Esophagus (tissue), 2 donors: Measurements from ENCODE around the gene PCGF2. TPM values are rescaled to one million over a fixed set of nuclear protein-coding genes. Genes with fewer than 3 reads are reported as not detected.

Source experiments
- H3K27ac ChIP-seq, 2 donors: one replicate each; pipeline ENCODE4 v1.5.1; 2013; ENCODE audit warnings: low read depth in 2 of 2, mild to moderate bottlenecking in 2 of 2, inconsistent platforms in 1 of 2, low read length in 1 of 2, moderate library complexity in 1 of 2
- H3K27me3 ChIP-seq, 2 donors: one replicate each; pipeline ENCODE4 v1.6.1; 2013; ENCODE audit warnings: low read length in 2 of 2, control low read depth in 1 of 2, mild to moderate bottlenecking in 1 of 2; ENCODE audit not compliant: insufficient read depth in 2 of 2, control insufficient read depth in 1 of 2
- H3K36me3 ChIP-seq, 2 donors: one replicate each; pipeline ENCODE4 v1.6.1; 2013; ENCODE audit warnings: low read length in 1 of 2; ENCODE audit not compliant: control insufficient read depth in 2 of 2, insufficient read depth in 2 of 2
- H3K4me1 ChIP-seq, 2 donors: one replicate each; pipeline ENCODE4 v1.6.1; 2013; ENCODE audit warnings: low read length in 1 of 2; ENCODE audit not compliant: control insufficient read depth in 2 of 2, insufficient read depth in 2 of 2
- H3K4me3 ChIP-seq, 2 donors: one replicate each; pipeline ENCODE4 v1.5.1; 2013; ENCODE audit warnings: low read length in 2 of 2, mild to moderate bottlenecking in 2 of 2, low read depth in 1 of 2, moderate library complexity in 1 of 2
- H3K9me3 ChIP-seq, 2 donors: one replicate each; pipeline ENCODE4 v1.6.1; 2013; ENCODE audit warnings: mild to moderate bottlenecking in 2 of 2, low read depth in 1 of 2, low read length in 1 of 2, moderate library complexity in 1 of 2; ENCODE audit not compliant: control insufficient read depth in 2 of 2, insufficient read depth in 1 of 2
- WGBS, 2 donors: extraction: QIAGEN DNeasy Blood & Tissue Kit; methylation state at CpG; one replicate each; pipeline ENCODE4 v1.1.7; 2013; 5-methylcytosine and 5-hydroxymethylcytosine counted together
- polyA plus RNA-seq, 2 donors: library from polyadenylated mRNA; stranded (reverse); fragments of 200-250 nt; gene quantifications; one replicate each; pipeline ENCODE4 v1.2.3, GENCODE V29; 2013
- donor health status: healthy with polysubstance abuse.
- donor health status: Bipolar disorder and iron deficiency.

Gene PCGF2
- polyA plus RNA-seq, 2 donors = 9.4 to 22.4 TPM

DNA sequence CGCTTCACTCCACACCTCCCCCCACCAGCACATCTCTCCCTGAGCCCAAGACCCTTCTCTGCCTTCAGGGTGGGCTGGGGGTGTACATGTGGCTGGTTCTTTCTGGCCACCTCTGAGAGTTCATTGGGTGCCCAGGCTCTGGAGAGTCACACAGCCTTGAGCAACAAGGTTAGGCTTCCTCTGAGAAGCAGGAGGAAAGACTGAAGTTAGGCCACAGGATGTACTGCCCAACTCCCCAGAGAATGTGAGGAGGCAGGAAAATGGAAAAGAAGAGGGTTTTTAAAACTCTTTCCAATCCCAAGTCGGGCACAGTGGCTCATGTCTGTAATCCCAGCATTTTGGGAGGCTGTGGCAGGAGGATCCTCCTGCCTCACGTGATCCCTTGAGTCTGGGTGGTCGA lies 7.3 kb downstream of the PCGF2 start:
- Histone ChIP-seq H3K27me3 (no peaks in the 10 kb centered on the region), H3K27ac (no peak overlapping the region), H3K4me3 (no peak overlapping the region), H3K4me1 (peaks cover 0 to 11% of the 10 kb centered on the region in 2 donors), H3K9me3 (no peaks in the 10 kb centered on the region), H3K36me3 (peaks cover 3 to 24% of the 10 kb centered on the region in 2 donors)
- 68 to 78% methylated on average over 4 of the region's 4 CpGs for WGBS, 2 donors

GRCh38 chr17:38740044-38740443 lies 8.1 kb downstream of the PCGF2 start:
- H3K36me3 ChIP-seq = peaks cover 3 to 30% of the 10 kb centered on the region in 2 donors
- H3K4me3 ChIP-seq = no peak overlapping the region

GRCh38 chr17:38739305-38739704 lies 8.8 kb downstream of the PCGF2 start:
- Histone ChIP-seq H3K9me3 (no peaks in the 10 kb centered on the region), H3K4me1 (peaks cover 0 to 14% of the 10 kb centered on the region in 2 donors), H3K27ac (no peak overlapping the region), H3K4me3 (no peak overlapping the region), H3K27me3 (no peaks in the 10 kb centered on the region), H3K36me3 (peaks cover 3 to 31% of the 10 kb centered on the region in 2 donors)
- WGBS, 2 donors = 78 to 86% methylated on average over 14 of the region's 14 CpGs

More at GRCh38 chr17:38740044-38740443, 8.1 kb downstream of the PCGF2 start:
- Histone ChIP-seq H3K4me1 (peaks cover 0 to 14% of the 10 kb centered on the region in 2 donors), H3K9me3 (no peaks in the 10 kb centered on the region), H3K27me3 (no peaks in the 10 kb centered on the region), H3K27ac (no peak overlapping the region)
- WGBS, 2 donors = 90 to 91% methylated on average over 19 of the region's 19 CpGs

DNA sequence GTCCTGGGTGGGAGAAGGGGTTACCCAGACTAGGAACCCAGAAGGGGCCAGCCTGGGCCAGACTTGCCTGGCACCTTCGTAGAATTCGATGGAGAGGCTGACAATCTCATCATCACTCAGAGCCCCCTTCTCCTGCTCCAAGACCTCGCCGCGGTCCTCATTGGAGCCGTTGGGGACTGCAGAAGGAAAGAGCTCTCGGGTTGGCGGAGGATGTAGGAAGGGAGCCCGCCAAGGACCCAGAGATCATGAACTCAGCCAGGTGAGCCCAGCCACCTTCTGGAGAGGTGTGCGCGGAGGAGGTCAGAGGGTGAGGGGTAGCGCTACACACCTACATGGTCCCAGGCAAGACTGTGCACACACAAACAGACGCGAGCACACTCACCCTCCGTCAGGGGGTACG lies 9.4 kb downstream of the PCGF2 start:
- no peak overlapping the region for H3K4me3 ChIP-seq
- peaks cover 0 to 14% of the 10 kb centered on the region in 2 donors for H3K4me1 ChIP-seq
- H3K27ac ChIP-seq = no peak overlapping the region
- H3K9me3 ChIP-seq = no peaks in the 10 kb centered on the region
- WGBS, 2 donors = 91 to 93% methylated on average over 16 of the region's 16 CpGs
- no peaks in the 10 kb centered on the region for H3K27me3 ChIP-seq
- H3K36me3 ChIP-seq = peaks cover 3 to 30% of the 10 kb centered on the region in 2 donors

DNA sequence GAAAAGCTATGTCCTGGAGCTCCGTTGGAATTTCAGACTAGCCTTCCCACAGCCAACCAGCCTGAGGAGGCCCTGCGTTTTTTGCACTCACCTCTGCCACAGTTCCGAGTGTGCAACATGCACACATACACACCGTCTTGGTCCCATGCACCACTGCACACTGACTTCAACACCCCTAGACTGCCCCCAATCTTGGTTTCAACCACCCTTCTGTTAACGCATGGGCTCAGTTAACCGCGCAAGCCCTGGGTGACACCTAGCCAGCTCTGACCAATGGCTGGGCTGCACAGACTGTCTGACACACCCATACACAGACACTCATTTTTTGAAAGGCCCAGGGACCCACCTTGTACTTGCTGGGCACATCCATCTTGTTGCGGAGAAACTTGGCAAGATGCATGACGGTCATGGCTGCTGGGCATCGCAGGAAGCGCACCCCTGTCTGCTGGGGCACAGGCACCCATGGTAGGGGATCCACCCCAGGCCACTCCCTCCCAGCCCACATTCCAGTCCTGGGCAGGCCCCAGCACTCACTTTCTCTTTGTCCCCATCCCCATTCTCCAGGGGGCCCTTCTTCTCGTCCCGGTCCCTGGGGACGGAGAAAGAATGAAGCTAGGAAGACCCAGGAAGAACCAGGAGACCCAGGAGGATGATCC lies 10.0 kb downstream of the PCGF2 start:
- H3K36me3 ChIP-seq = peaks cover 3 to 35% of the 10 kb centered on the region in 2 donors
- H3K4me1 ChIP-seq = peaks cover 0 to 14% of the 10 kb centered on the region in 2 donors
- H3K9me3 ChIP-seq = no peaks in the 10 kb centered on the region
- H3K27ac ChIP-seq = no peak overlapping the region
- no peaks in the 10 kb centered on the region for H3K27me3 ChIP-seq
- WGBS, 2 donors = 84 to 87% methylated on average over 14 of the region's 14 CpGs
- no peak overlapping the region for H3K4me3 ChIP-seq

- H3K4me3 ChIP-seq = no peak overlapping the region
- peaks cover 3 to 41% of the 10 kb centered on the region in 2 donors for H3K36me3 ChIP-seq
- H3K4me1 ChIP-seq = peaks cover 0 to 14% of the 10 kb centered on the region in 2 donors
- no peaks in the 10 kb centered on the region for H3K27me3 ChIP-seq
- H3K27ac ChIP-seq = no peak overlapping the region
- 40 to 46% methylated on average over 23 of the region's 23 CpGs for WGBS, 2 donors
- no peaks in the 10 kb centered on the region for H3K9me3 ChIP-seq
These were observed 12.8 kb downstream of the PCGF2 start for GRCh38 chr17:38735161-38735997.

DNA sequence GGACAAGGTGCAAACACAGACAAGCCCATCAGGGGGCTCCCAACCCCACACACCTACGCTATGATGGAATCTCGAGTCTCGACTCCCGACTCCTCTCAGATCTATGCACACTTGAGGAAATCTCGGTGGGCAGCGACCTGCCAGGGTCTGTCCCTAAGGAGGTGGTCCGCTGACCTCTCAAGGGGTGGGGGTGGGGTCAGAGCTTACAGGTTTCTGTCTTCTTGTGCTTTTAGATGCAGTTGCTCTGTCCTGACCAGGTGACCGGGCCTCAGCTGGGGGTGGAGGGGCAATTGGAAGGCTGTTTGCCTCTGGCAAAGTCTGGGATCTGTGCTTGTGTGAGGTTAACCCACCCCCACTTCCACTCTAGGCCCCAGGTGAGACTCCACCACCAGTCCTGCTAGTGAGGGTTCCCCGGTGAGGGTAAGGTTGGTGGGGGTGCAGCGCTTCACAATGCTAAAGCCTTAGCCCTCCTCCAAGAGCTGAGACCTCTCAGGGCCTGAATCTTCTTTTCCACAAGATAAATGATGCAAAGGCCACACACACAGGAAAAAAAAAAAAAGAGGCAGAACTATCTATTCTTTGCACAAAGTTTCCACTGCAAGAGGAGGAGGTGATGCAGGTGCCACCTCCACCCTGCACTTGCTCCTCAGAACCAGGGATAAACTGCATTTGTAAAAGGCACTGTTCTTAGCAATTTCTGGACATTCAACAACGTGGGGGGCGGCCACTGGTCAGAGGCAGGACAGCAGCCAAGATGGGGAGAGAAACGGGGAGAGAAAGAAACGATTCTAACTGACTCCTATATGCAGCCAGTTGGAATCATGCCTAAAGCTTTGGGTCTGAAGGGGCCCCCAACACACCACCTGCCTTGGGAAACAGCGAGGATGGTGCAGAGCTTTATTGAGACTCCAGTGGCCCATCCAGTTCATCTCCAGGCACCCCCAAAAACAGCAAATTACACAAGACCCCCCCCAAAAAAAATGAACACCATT lies 13.9 kb downstream of the PCGF2 start:
- WGBS, 2 donors = 57 to 66% methylated on average over 15 of the region's 15 CpGs

DNA sequence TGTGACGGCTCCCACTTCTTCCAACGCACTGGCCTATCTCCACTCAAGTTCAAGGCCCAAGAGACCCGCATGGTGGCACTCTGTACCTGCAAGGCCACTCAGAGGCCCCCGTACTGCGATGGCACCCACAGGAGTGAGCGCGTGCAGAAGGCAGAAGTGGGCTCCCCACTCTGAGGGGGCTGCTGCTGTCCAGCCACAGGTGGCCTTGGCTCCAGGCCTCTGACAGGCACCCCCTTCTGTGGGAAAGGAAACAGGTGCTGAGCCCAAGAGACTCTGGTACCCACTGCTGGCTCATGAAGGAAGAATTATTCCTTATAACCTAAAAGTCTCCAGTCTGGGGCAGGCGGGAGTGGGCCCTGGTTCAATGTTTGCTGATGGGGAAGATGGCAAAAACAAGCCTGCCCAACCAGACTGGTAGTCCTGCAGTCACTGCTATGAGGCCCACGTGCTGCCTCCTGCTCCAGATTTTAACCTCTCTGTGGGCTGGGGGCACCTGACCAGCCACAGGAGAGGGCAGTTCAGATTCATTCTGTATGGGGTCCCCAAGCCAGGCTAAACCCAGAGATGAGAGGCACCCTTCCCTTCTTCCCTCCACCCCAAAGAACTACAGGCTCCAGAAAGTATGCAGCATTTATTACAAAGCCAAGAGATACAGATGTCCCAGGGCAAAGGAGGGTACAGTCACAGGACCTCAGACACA lies 14.7 kb downstream of the PCGF2 start:
- 61 to 74% methylated on average over 9 of the region's 9 CpGs for WGBS, 2 donors
- no peaks in the 10 kb centered on the region for H3K9me3 ChIP-seq
- H3K27ac ChIP-seq = no peak overlapping the region
- H3K36me3 ChIP-seq = peaks cover 3 to 26% of the 10 kb centered on the region in 2 donors
- H3K4me1 ChIP-seq = peaks cover 0 to 16% of the 10 kb centered on the region in 2 donors
- no peaks in the 10 kb centered on the region for H3K27me3 ChIP-seq
- no peak overlapping the region for H3K4me3 ChIP-seq

More for the DNA sequence above, 13.9 kb downstream of the PCGF2 start:
- no peaks in the 10 kb centered on the region for H3K9me3 ChIP-seq
- no peaks in the 10 kb centered on the region for H3K27me3 ChIP-seq
- no peak overlapping the region for H3K27ac ChIP-seq
- H3K4me3 ChIP-seq = no peak overlapping the region
- H3K4me1 ChIP-seq = peaks cover 0 to 14% of the 10 kb centered on the region in 2 donors
- peaks cover 3 to 33% of the 10 kb centered on the region in 2 donors for H3K36me3 ChIP-seq
